Tibial nerve (tissue), 4 donors: ENCODE measurements around the gene EXOC3. TPM values are rescaled to one million over a fixed set of nuclear protein-coding genes. Genes with fewer than 3 reads are reported as not detected.

ENCODE experiments used
- DNase-seq, 2 donors: peaks; one replicate each; pipeline ENCODE4 v3.0.0-alpha.2; 2019; ENCODE audit warnings: low spot score in 2 of 2
- H3K27ac ChIP-seq, 4 donors: fragments of 200-600 bp; sonication (generic) in 3 of 4; one replicate each; pipeline ENCODE4 v1.5.1; 2017 to 2019; ENCODE audit warnings: mild to moderate bottlenecking in 1 of 4
- H3K27me3 ChIP-seq, 2 donors: fragments of 200-600 bp; sonication (generic) in 1 of 2; one replicate each; pipeline versions ENCODE4 v1.5.1 to v1.6.0; 2017 to 2019
- H3K36me3 ChIP-seq, 3 donors: fragments of 200-600 bp; sonication (generic); one replicate each; pipeline ENCODE4 v1.5.1; 2018 to 2019
- H3K4me1 ChIP-seq, 4 donors: fragments of 200-600 bp; sonication (generic) in 3 of 4; one replicate each; pipeline ENCODE4 v1.5.1; 2017 to 2019
- H3K4me3 ChIP-seq, 4 donors: fragments of 200-600 bp; sonication (generic) in 3 of 4; one replicate each; pipeline ENCODE4 v1.5.1; 2017 to 2019; ENCODE audit warnings: mild to moderate bottlenecking in 1 of 4, moderate library complexity in 1 of 4
- H3K9me3 ChIP-seq, 4 donors: fragments of 200-600 bp; sonication (generic) in 3 of 4; one replicate each; pipeline ENCODE4 v1.5.1; 2017 to 2019
- EP300 ChIP-seq, 2 donors: sonication (generic); formaldehyde crosslinking; IDR thresholded peaks; one replicate each; pipeline ENCODE4 v1.6.1; 2017; ENCODE audit warnings: antibody characterized with exemption in 2 of 2, mild to moderate bottlenecking in 1 of 2
- POLR2A ChIP-seq, 2 donors: fragments of 450-650 bp; IDR thresholded peaks; one replicate each; pipeline ENCODE4 v1.6.1; 2017; ENCODE audit warnings: antibody characterized with exemption in 2 of 2, mild to moderate bottlenecking in 2 of 2, moderate library complexity in 2 of 2
- WGBS, 2 donors: methylation state at CpG; one replicate each; pipeline ENCODE4 v1.1.5; 2018; 5-methylcytosine and 5-hydroxymethylcytosine counted together
- total RNA-seq, 4 donors: library from RNA; depleted of rRNA; stranded (reverse); fragments of >200 nt; gene quantifications; one replicate each; pipeline ENCODE4 v1.1.0, GENCODE V29; 2016
- TF ChIP-seq, protein P1 (sequence below), 5 experiments: fragments of 200-600 bp in 3 of 5; fragments of 450-650 bp in 2 of 5; sonication (generic) in 3 of 5; IDR thresholded peaks; one replicate each; pipeline ENCODE4 v1.5.1; 2016 to 2019; ENCODE audit warnings: antibody characterized with exemption in 5 of 5, mild to moderate bottlenecking in 3 of 5, moderate library complexity in 2 of 5

Gene EXOC3
- total RNA-seq, 4 donors from 2014 or later = 53.5 to 98.4 (median 58.8) TPM

GRCh38 chr5:417301-418161 is 25.4 kb upstream of the EXOC3 start:
- TF ChIP-seq EP300 (IDR thresholded peaks at IDR 0.05) = no peak
- TF ChIP-seq POLR2A (IDR thresholded peaks at IDR 0.05) = no peak
- TF ChIP-seq, protein P1, sequence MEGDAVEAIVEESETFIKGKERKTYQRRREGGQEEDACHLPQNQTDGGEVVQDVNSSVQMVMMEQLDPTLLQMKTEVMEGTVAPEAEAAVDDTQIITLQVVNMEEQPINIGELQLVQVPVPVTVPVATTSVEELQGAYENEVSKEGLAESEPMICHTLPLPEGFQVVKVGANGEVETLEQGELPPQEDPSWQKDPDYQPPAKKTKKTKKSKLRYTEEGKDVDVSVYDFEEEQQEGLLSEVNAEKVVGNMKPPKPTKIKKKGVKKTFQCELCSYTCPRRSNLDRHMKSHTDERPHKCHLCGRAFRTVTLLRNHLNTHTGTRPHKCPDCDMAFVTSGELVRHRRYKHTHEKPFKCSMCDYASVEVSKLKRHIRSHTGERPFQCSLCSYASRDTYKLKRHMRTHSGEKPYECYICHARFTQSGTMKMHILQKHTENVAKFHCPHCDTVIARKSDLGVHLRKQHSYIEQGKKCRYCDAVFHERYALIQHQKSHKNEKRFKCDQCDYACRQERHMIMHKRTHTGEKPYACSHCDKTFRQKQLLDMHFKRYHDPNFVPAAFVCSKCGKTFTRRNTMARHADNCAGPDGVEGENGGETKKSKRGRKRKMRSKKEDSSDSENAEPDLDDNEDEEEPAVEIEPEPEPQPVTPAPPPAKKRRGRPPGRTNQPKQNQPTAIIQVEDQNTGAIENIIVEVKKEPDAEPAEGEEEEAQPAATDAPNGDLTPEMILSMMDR (IDR thresholded peaks at IDR 0.05) = no peak
- H3K4me1 ChIP-seq = peaks cover 0 to 5% (median 0%) of the 10 kb centered on the region in 4 donors
- no peak overlapping the region for H3K4me3 ChIP-seq
- no peaks in the 10 kb centered on the region for H3K36me3 ChIP-seq
- no peak overlapping the region for H3K27ac ChIP-seq
- H3K9me3 ChIP-seq = no peaks in the 10 kb centered on the region
- DNase-seq = no peak
- 81% methylated on average over 14 of the region's 14 CpGs for WGBS, 2 donors
- H3K27me3 ChIP-seq = no peaks in the 10 kb centered on the region

DNA sequence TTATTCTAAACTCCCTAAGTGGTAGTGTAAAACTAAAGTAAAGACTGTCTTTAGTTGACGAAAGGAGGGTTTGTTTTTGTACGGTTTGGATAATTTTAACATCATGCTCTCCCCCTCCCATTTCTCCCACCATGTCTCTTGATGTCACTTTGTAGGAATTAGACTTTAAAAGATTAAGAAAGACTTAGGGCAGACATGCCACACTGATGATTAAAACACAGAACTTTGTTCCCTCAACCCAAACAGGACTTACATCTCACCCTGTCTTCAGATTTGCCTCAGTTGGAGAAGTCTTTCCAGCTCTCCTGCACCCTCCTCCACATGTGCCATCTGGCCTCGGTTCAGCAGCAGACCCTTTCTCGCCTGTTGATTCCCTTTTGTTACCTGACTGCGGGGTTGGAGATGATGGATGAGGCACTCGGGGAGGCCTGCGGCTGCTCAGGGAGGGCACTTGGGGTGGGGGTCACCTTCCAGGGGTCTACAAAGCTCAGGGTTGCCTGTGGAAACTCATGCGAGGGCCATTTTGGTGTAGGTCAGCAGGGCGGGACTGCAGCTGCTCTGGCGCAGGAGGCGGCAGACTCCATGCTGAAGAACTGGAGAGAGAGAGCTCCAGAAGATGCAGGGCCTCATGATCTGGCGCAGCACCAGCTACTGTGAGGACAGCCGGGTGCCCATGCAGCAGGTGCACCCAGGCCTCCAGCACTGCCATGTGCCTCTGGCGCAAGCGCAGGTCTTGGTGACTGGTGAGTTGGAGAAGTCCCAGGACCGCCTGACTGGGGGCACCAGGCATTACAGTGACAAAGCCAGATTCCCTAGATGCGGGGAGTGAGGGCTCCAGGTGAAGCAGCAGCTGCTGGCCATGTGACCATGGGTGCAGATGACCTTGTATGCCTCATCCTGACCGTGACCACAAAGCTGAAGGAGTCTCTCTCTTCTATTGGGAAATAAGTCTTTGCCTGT is 24.5 kb upstream of the EXOC3 start:
- H3K36me3 ChIP-seq = no peaks in the 10 kb centered on the region
- H3K27me3 ChIP-seq = no peaks in the 10 kb centered on the region
- WGBS, 2 donors = 86 to 88% methylated on average over 17 to 18 of the region's 18 CpGs
- no peak for DNase-seq
- no peak for TF ChIP-seq EP300 (IDR thresholded peaks at IDR 0.05)
- TF ChIP-seq, protein P1 (IDR thresholded peaks at IDR 0.05) = no peak
- no peak for TF ChIP-seq POLR2A (IDR thresholded peaks at IDR 0.05)
- no peaks in the 10 kb centered on the region for H3K9me3 ChIP-seq
- H3K27ac ChIP-seq = no peak overlapping the region
- peaks cover 0 to 5% (median 0%) of the 10 kb centered on the region in 4 donors for H3K4me1 ChIP-seq
- no peak overlapping the region for H3K4me3 ChIP-seq

- no peaks in the 10 kb centered on the region for H3K36me3 ChIP-seq
- TF ChIP-seq, protein P1 (IDR thresholded peaks at IDR 0.05) = no peak
- TF ChIP-seq POLR2A (IDR thresholded peaks at IDR 0.05) = no peak
- TF ChIP-seq EP300 (IDR thresholded peaks at IDR 0.05) = no peak
Measured at GRCh38 chr5:419970-420369, 23.0 kb upstream of the EXOC3 start.

DNA sequence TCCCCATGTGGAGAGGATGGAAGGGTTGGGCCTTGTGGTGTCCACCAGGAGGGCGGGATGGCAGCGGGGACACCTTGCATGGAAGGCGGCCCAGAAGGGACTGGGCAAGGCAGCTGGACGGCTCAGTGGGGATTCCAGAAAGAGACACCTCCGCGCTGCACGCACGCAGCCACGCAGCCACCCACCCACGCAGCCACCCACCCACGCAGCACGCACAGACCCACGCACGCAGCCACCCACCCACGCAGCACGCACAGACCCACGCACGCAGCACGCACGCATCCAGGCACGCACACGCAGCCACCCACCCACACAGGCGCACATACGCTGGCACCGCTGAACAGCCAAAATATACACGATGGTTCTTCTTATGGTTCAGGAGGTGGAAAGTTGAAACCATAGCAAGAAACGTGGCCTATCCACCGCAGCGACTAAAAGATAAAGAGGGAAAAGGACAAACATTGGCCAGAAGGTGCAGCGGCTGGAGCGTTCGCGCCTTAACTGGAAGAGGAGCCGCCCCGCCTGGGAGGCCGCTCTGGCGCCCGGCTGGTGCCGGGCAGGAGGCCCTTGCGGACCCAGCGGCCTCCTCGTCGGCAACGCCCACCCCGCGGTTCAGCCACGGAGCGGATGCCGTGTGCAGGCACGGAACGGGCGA is 22.2 kb upstream of the EXOC3 start:
- TF ChIP-seq, protein P1 (IDR thresholded peaks at IDR 0.05) = no peak
- TF ChIP-seq EP300 (IDR thresholded peaks at IDR 0.05) = no peak
- TF ChIP-seq POLR2A (IDR thresholded peaks at IDR 0.05) = no peak
- H3K4me1 ChIP-seq = peaks cover 0 to 4% (median 0%) of the 10 kb centered on the region in 4 donors
- peaks cover 0 to 4% of the 10 kb centered on the region in 2 donors for H3K27me3 ChIP-seq
- WGBS, 2 donors = 92 to 95% methylated on average over 51 to 52 of the region's 52 CpGs
- H3K9me3 ChIP-seq = no peaks in the 10 kb centered on the region
- H3K27ac ChIP-seq = no peak overlapping the region
- H3K4me3 ChIP-seq = no peak overlapping the region
- DNase-seq = no peak
- H3K36me3 ChIP-seq = no peaks in the 10 kb centered on the region

More at GRCh38 chr5:419970-420369, 23.0 kb upstream of the EXOC3 start:
- Histone ChIP-seq H3K4me3 (no peak overlapping the region), H3K4me1 (peaks cover 0 to 5% (median 0%) of the 10 kb centered on the region in 4 donors), H3K27me3 (peaks cover 0 to 4% of the 10 kb centered on the region in 2 donors), H3K9me3 (no peaks in the 10 kb centered on the region), H3K27ac (no peak overlapping the region)
- DNase-seq = no peak
- WGBS, 2 donors = 77 to 79% methylated on average over 12 of the region's 12 CpGs
